HG02798 (cell line): ENCODE results near the gene PPP1R1B.

Source experiments
- ATAC-seq: cut with Tn5 transposase; IDR thresholded peaks from one replicate; pipeline ENCODE4 v1.9.1; 2021; ENCODE audit warnings: mild to moderate bottlenecking; ENCODE audit not compliant: unreplicated experiment, poor library complexity

PPP1R1B gene

GRCh38 chr17:39666231-39666600 is 39.5 kb downstream of the PPP1R1B start:
- no peak for ATAC-seq

- ATAC-seq = no peak
These were observed 40.0 kb downstream of the PPP1R1B start for GRCh38 chr17:39666601-39667261.

GRCh38 chr17:39667262-39667944 is 40.7 kb downstream of the PPP1R1B start:
- no peak for ATAC-seq

- no peak for ATAC-seq
These were observed 41.5 kb downstream of the PPP1R1B start, which contains the start of gene PNMT for GRCh38 chr17:39667945-39668924. PNMT (plus strand) TSS chr17:39668453; CDS start chr17:39668476, 23 bp downstream.

GRCh38 chr17:39669897-39670735 is 43.4 kb downstream of the PPP1R1B start:
- ATAC-seq = no peak

- no peak for ATAC-seq
These were observed 44.0 kb downstream of the PPP1R1B start for GRCh38 chr17:39670746-39671145.

- ATAC-seq = no peak
These were observed 45.1 kb downstream of the PPP1R1B start for GRCh38 chr17:39671651-39672521.

- ATAC-seq = no peak
These were observed 46.0 kb downstream of the PPP1R1B start for GRCh38 chr17:39672522-39673334.

- no peak for ATAC-seq
These were observed 46.8 kb downstream of the PPP1R1B start for GRCh38 chr17:39673335-39674081.

- ATAC-seq = no peak
These were observed 47.4 kb downstream of the PPP1R1B start for GRCh38 chr17:39674179-39674578.

- ATAC-seq = no peak
These were observed 48.1 kb downstream of the PPP1R1B start for GRCh38 chr17:39674702-39675389.

GRCh38 chr17:39675390-39676082 is 48.8 kb downstream of the PPP1R1B start:
- no peak for ATAC-seq

- no peak for ATAC-seq
These were observed 49.6 kb downstream of the PPP1R1B start for GRCh38 chr17:39676198-39676819.

- ATAC-seq = no peak
These were observed 50.3 kb downstream of the PPP1R1B start for GRCh38 chr17:39677072-39677471.

GRCh38 chr17:39677542-39678339 is 51.0 kb downstream of the PPP1R1B start:
- ATAC-seq = no peak
